ENCODE measurements around the gene IFITM1. TPM values are rescaled to one million over a fixed set of nuclear protein-coding genes. Genes with fewer than 3 reads are reported as not detected.

The IFITM1 gene
- total and polyA plus RNA-seq, 2 donors from 2014 or later, result 248 to 440 TPM

DNA sequence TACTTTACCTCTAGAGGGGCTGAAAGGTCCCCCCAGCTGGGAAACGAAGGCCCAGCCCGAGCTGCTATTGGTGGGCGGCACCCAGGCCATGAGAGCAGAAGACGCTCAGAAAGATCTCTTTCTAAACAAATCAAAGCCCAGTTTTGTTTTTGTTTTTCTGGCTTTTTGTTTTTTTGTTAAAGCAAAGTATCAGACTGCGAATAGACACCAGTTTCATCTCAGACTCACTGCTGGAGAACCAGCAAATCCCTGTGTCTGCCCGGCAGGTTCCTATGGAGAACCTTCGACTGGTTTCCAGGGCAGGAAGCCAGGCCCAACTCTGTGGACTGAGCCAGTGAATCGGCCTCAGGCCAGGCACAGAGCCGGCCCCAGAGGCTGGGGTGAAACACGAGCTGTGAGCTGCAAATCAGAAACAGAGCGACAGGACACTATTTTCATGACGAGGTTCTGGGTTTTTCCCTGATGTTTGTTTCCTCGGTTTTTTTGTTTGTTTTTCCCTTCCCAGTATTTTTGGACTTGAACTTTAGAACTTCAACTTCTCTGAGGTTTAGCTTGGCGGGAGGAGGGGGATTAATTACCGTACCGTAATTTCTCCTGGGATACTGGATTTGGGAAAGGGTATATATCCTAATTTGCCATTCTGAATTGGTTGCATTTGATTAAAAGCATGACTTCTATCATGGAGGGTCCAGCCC lies 39.5 kb downstream of the IFITM1 start:
- peaks cover 0 to 15% (median 0%) of the 10 kb centered on the region in 3 donors for H3K36me3 ChIP-seq (ENCODE audit: control insufficient read depth in 2 of 3, insufficient read depth in 3 of 3, low read length in 3 of 3)
- no peaks in the 10 kb centered on the region for H3K27me3 ChIP-seq (ENCODE audit: control insufficient read depth, insufficient read depth, low read length)
- peak; percentile 49 to 95 (median 74) for DNase-seq
- H3K4me3 ChIP-seq (ENCODE audit: low read length in 3 of 3), result peak overlapping the region in 1 of 3 donors; percentile 3
- TF ChIP-seq, protein P1, sequence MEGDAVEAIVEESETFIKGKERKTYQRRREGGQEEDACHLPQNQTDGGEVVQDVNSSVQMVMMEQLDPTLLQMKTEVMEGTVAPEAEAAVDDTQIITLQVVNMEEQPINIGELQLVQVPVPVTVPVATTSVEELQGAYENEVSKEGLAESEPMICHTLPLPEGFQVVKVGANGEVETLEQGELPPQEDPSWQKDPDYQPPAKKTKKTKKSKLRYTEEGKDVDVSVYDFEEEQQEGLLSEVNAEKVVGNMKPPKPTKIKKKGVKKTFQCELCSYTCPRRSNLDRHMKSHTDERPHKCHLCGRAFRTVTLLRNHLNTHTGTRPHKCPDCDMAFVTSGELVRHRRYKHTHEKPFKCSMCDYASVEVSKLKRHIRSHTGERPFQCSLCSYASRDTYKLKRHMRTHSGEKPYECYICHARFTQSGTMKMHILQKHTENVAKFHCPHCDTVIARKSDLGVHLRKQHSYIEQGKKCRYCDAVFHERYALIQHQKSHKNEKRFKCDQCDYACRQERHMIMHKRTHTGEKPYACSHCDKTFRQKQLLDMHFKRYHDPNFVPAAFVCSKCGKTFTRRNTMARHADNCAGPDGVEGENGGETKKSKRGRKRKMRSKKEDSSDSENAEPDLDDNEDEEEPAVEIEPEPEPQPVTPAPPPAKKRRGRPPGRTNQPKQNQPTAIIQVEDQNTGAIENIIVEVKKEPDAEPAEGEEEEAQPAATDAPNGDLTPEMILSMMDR (IDR thresholded peaks at IDR 0.05; ENCODE audit: borderline replicate concordance, extremely low read depth, insufficient read depth), result no peak
- no peak for FAIRE-seq
- H3K9ac ChIP-seq (ENCODE audit: low read length in 3 of 3), result peak overlapping the region in 1 of 3 donors; percentile 9
- H3K4me1 ChIP-seq (ENCODE audit: control insufficient read depth in 2 of 3, insufficient read depth in 2 of 3, low read depth in 1 of 3, low read length in 3 of 3), result peaks cover 6 to 21% (median 21%) of the 10 kb centered on the region in 3 donors
- H3K27ac ChIP-seq (ENCODE audit: low read depth in 2 of 2, low read length in 2 of 2), result peak overlapping the region; percentile 89 to 100
- peaks cover 0 to 13% (median 0%) of the 10 kb centered on the region in 3 donors for H3K9me3 ChIP-seq (ENCODE audit: control insufficient read depth in 2 of 3, insufficient read depth in 1 of 3, low read length in 3 of 3)
- intact Hi-C loops (cut with DNase I), result loop anchor here (10.0 kb wide), 1 partner anchor 49 kb away; the partner anchor contains the start of gene IFITM2

DNA sequence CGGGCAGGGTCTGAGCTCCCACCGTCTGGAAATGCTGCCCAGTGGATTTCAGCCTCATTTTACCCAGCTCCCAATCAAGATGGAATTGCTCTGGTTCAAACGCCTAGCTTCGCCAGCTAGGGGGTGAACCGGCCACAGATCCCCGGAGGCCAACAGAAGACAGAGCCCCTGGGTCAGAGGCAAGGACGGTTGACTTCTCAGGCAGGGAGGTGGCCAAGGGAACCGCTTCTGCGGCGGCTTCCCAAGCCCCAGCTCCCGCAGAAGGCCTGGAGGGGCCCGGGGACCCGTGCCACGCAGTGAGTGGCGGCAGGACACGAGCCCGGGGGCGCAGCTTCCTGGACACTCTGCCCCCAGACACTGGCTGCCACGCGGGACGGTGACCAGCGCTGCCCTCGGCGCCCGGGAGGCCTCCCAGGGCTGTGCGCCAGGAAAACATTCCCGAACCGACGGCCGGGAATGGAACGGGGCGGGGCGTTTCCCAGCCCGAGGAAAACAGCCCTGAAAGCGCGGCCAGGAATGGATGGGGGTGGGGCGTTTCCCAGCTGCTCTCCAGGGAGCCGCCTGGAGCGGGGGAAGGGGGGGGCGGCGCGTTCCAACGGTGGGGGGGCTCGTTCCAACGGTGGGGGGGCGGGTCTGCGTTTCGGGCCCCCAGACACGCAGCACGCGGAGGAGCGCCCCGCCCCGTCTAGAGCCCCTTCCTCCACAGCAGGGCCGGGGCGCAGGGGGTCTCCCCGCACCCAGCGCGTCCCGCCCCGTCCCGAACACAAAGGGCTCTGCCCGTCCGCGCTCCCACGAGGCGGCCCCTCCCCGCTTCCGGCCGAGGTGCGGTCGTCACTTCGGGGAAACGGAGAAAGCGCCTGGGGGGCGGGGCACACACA lies 42.0 kb downstream of the IFITM1 start:
- Histone ChIP-seq H3K4me3 (ENCODE audit: low read length in 3 of 3) (peak overlapping the region; percentile 4 to 42 (median 16)), H3K9ac (ENCODE audit: low read length in 3 of 3) (peak overlapping the region in 2 of 3 donors; percentile 81 to 89), H3K36me3 (ENCODE audit: control insufficient read depth in 2 of 3, insufficient read depth in 3 of 3, low read length in 3 of 3) (peaks cover 0 to 15% (median 0%) of the 10 kb centered on the region in 3 donors), H3K9me3 (ENCODE audit: control insufficient read depth in 2 of 3, insufficient read depth in 1 of 3, low read length in 3 of 3) (peaks cover 0 to 13% (median 0%) of the 10 kb centered on the region in 3 donors), H3K27ac (ENCODE audit: low read depth in 2 of 2, low read length in 2 of 2) (peak overlapping the region; percentile 97 to 100), H3K27me3 (ENCODE audit: control insufficient read depth, insufficient read depth, low read length) (no peaks in the 10 kb centered on the region), H3K4me1 (ENCODE audit: control insufficient read depth in 2 of 3, insufficient read depth in 2 of 3, low read depth in 1 of 3, low read length in 3 of 3) (peaks cover 6 to 21% (median 21%) of the 10 kb centered on the region in 3 donors)
- FAIRE-seq, result no peak
- peak; percentile 95 to 99 (median 97) for DNase-seq
- TF ChIP-seq, protein P1 (IDR thresholded peaks at IDR 0.05; ENCODE audit: borderline replicate concordance, extremely low read depth, insufficient read depth), result no peak
- intact Hi-C loops (cut with DNase I), result loop anchor here (10.0 kb wide), 1 partner anchor 51 kb away; the partner anchor contains the start of gene IFITM2

DNA sequence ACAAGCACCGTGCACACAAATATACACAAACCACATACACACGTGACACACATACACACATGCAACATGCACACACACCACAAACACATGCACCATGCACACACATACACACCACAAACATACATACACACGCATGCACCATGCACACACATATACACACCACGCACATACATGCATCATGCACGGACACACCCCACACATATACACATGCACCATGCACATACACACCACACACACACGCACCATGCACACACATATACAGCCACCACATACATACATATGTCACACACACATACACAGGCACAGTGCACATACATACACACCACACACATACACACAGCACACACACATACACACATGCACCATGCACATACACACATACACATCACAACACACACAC lies 42.8 kb downstream of the IFITM1 start:
- Histone ChIP-seq H3K27ac (ENCODE audit: low read depth in 2 of 2, low read length in 2 of 2) (no peak overlapping the region), H3K27me3 (ENCODE audit: control insufficient read depth, insufficient read depth, low read length) (no peaks in the 10 kb centered on the region), H3K36me3 (ENCODE audit: control insufficient read depth in 2 of 3, insufficient read depth in 3 of 3, low read length in 3 of 3) (peaks cover 0 to 15% (median 0%) of the 10 kb centered on the region in 3 donors), H3K9ac (ENCODE audit: low read length in 3 of 3) (no peak overlapping the region), H3K4me3 (ENCODE audit: low read length in 3 of 3) (peak overlapping the region in 1 of 3 donors; percentile 38), H3K9me3 (ENCODE audit: control insufficient read depth in 2 of 3, insufficient read depth in 1 of 3, low read length in 3 of 3) (peaks cover 0 to 13% (median 0%) of the 10 kb centered on the region in 3 donors), H3K4me1 (ENCODE audit: control insufficient read depth in 2 of 3, insufficient read depth in 2 of 3, low read depth in 1 of 3, low read length in 3 of 3) (peaks cover 6 to 21% (median 21%) of the 10 kb centered on the region in 3 donors)
- FAIRE-seq (no peak), DNase-seq (no peak)
- intact Hi-C loops (cut with DNase I), result loop anchor here (10.0 kb wide), 1 partner anchor 52 kb away; the partner anchor contains the start of gene IFITM2
- TF ChIP-seq, protein P1 (IDR thresholded peaks at IDR 0.05; ENCODE audit: borderline replicate concordance, extremely low read depth, insufficient read depth), result no peak

Data from kidney (tissue), 14 donors.